ENCODE data around the gene TMEM61. TPM values are rescaled to one million over a fixed set of nuclear protein-coding genes. Genes with fewer than 3 reads are reported as not detected.
A peak's percentile ranks its signal among the peaks of the same experiment; 100 is the strongest.

TMEM61 gene
- total and polyA plus RNA-seq, 8 donors = 0.55 to 130 (median 1.6) TPM; not detected in 1

- Histone ChIP-seq H3K36me3 (no peaks in the 10 kb centered on the region), H3K9me3 (no peaks in the 10 kb centered on the region), H3K4me3 (peak overlapping the region; percentile 13 to 34 (median 20)), H3K27ac (no peak overlapping the region), H3K4me1 (peaks cover 7 to 12% (median 10%) of the 10 kb centered on the region in 4 donors), H3K27me3 (peaks cover 0 to 67% (median 27%) of the 10 kb centered on the region in 3 donors)
- WGBS, 5 donors = 12 to 21% (median 13%) methylated on average over 32 to 46 of the region's 46 CpGs
- intact Hi-C loops (cut with DNase I; ENCODE audit: low total_unique reads) = loop anchor here (5.0 kb wide), 1 partner anchor 50 kb away; no protein-coding TSS in a partner anchor
- peak in 1 of 2 donors; percentile 48 for DNase-seq
- TF ChIP-seq, protein P1, sequence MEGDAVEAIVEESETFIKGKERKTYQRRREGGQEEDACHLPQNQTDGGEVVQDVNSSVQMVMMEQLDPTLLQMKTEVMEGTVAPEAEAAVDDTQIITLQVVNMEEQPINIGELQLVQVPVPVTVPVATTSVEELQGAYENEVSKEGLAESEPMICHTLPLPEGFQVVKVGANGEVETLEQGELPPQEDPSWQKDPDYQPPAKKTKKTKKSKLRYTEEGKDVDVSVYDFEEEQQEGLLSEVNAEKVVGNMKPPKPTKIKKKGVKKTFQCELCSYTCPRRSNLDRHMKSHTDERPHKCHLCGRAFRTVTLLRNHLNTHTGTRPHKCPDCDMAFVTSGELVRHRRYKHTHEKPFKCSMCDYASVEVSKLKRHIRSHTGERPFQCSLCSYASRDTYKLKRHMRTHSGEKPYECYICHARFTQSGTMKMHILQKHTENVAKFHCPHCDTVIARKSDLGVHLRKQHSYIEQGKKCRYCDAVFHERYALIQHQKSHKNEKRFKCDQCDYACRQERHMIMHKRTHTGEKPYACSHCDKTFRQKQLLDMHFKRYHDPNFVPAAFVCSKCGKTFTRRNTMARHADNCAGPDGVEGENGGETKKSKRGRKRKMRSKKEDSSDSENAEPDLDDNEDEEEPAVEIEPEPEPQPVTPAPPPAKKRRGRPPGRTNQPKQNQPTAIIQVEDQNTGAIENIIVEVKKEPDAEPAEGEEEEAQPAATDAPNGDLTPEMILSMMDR (IDR thresholded peaks at IDR 0.05) = no peak
- TF ChIP-seq POLR2AphosphoS5 (IDR thresholded peaks at IDR 0.05) (no peak), EP300 (IDR thresholded peaks at IDR 0.05) (no peak), POLR2A (IDR thresholded peaks at IDR 0.05) (no peak)
Measured at GRCh38 chr1:54996869-54997710, 16.7 kb downstream of the TMEM61 start.

DNA sequence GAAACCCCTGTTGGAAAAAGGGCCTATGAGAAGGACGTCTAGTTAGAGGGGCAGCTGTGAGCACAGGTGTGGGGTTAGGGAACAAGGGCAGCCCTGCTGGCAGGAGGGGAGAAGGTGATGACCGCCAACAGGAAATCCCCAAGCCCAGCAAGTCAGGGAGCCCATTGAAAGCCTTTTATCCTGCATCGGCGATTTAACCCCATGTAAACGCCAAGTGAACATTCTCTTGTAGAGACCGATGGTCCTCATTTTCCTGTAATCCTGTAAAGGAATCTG, 17.2 kb downstream of the TMEM61 start:
- H3K4me1 ChIP-seq = peaks cover 7 to 12% (median 10%) of the 10 kb centered on the region in 4 donors
- intact Hi-C loops (cut with DNase I; ENCODE audit: low total_unique reads) = loop anchor here (5.0 kb wide), 1 partner anchor 50 kb away; no protein-coding TSS in a partner anchor
- H3K36me3 ChIP-seq = no peaks in the 10 kb centered on the region
- no peaks in the 10 kb centered on the region for H3K9me3 ChIP-seq
- no peak overlapping the region for H3K4me3 ChIP-seq
- TF ChIP-seq, protein P1 (IDR thresholded peaks at IDR 0.05) = no peak
- TF ChIP-seq POLR2A (IDR thresholded peaks at IDR 0.05) (no peak), EP300 (IDR thresholded peaks at IDR 0.05) (no peak)
- H3K27ac ChIP-seq = no peak overlapping the region
- WGBS, 5 donors = 71 to 86% (median 83%) methylated on average over 6 of the region's 6 CpGs
- peaks cover 0 to 67% (median 27%) of the 10 kb centered on the region in 3 donors for H3K27me3 ChIP-seq
- DNase-seq = no peak

GRCh38 chr1:54998100-54998499, 17.7 kb downstream of the TMEM61 start:
- intact Hi-C loops (cut with DNase I; ENCODE audit: low total_unique reads) = loop anchor here (5.0 kb wide), 1 partner anchor 51 kb away; no protein-coding TSS in a partner anchor
- Histone ChIP-seq H3K36me3 (no peaks in the 10 kb centered on the region), H3K4me3 (no peak overlapping the region), H3K4me1 (peaks cover 7 to 12% (median 10%) of the 10 kb centered on the region in 4 donors), H3K27ac (no peak overlapping the region), H3K27me3 (peaks cover 0 to 67% (median 27%) of the 10 kb centered on the region in 3 donors), H3K9me3 (no peaks in the 10 kb centered on the region)
- TF ChIP-seq, protein P1 (IDR thresholded peaks at IDR 0.05) = no peak
- TF ChIP-seq EP300 (IDR thresholded peaks at IDR 0.05) (no peak), POLR2A (IDR thresholded peaks at IDR 0.05) (no peak), POLR2AphosphoS5 (IDR thresholded peaks at IDR 0.05) (no peak)
- 89 to 97% (median 93%) methylated on average over 6 of the region's 6 CpGs for WGBS, 5 donors
- no peak for DNase-seq

GRCh38 chr1:54998677-54999076, 18.2 kb downstream of the TMEM61 start, which contains the start of gene BSND:
Gene BSND, plus strand, starts transcription at chr1:54998933. Its CDS starts 254 bp downstream, at chr1:54999187.
- peak in 1 of 2 donors; percentile 44 for DNase-seq
- TF ChIP-seq, protein P1 (IDR thresholded peaks at IDR 0.05) = no peak
- TF ChIP-seq POLR2AphosphoS5 (IDR thresholded peaks at IDR 0.05) (no peak), POLR2A (IDR thresholded peaks at IDR 0.05) (no peak)
- peaks cover 7 to 12% (median 10%) of the 10 kb centered on the region in 4 donors for H3K4me1 ChIP-seq
- 33 to 68% (median 53%) methylated on average over 7 of the region's 7 CpGs; no CpG with 5 or more reads in 1 of the 5 donors for WGBS, 5 donors
- intact Hi-C loops (cut with DNase I; ENCODE audit: low total_unique reads) = loop anchor here (5.0 kb wide), 1 partner anchor 51 kb away; no protein-coding TSS in a partner anchor
- no peaks in the 10 kb centered on the region for H3K36me3 ChIP-seq
- H3K9me3 ChIP-seq = no peaks in the 10 kb centered on the region
- H3K27ac ChIP-seq = no peak within 1 kb of the TSS
- no peak within 1 kb of the TSS for H3K4me3 ChIP-seq
- H3K27me3 ChIP-seq = peaks cover 0 to 67% (median 27%) of the 10 kb centered on the region in 3 donors

All from stomach (tissue), 9 donors.